GM21367 (cell line): ENCODE measurements around the gene SETBP1.

Experiments
- ATAC-seq: cut with Tn5 transposase; IDR thresholded peaks from one replicate; pipeline ENCODE4 v1.9.1; 2021; ENCODE audit not compliant: unreplicated experiment

The SETBP1 gene

GRCh38 chr18:45055811-45056210, 375.1 kb downstream of the SETBP1 start:
- no peak for ATAC-seq

- no peak for ATAC-seq
Observed at GRCh38 chr18:45056926-45057325, 376.2 kb downstream of the SETBP1 start.

- ATAC-seq, result no peak
Observed at GRCh38 chr18:45057955-45058600, 377.4 kb downstream of the SETBP1 start.

- ATAC-seq, result no peak
Observed at GRCh38 chr18:45059695-45060094, 379.0 kb downstream of the SETBP1 start.

GRCh38 chr18:45060102-45060501, 379.4 kb downstream of the SETBP1 start:
- ATAC-seq, result no peak

GRCh38 chr18:45061359-45061758, 380.7 kb downstream of the SETBP1 start:
- ATAC-seq, result no peak

- no peak for ATAC-seq
Observed at GRCh38 chr18:45063246-45064038, 382.8 kb downstream of the SETBP1 start.

- no peak for ATAC-seq
Observed at GRCh38 chr18:45066210-45066609, 385.5 kb downstream of the SETBP1 start.

- no peak for ATAC-seq
Observed at GRCh38 chr18:45066886-45067285, 386.2 kb downstream of the SETBP1 start.

GRCh38 chr18:45068400-45069094, 387.9 kb downstream of the SETBP1 start:
- no peak for ATAC-seq

- ATAC-seq, result no peak
Observed at GRCh38 chr18:45069546-45069945, 388.9 kb downstream of the SETBP1 start.

- no peak for ATAC-seq
Observed at GRCh38 chr18:45071956-45072355, 391.3 kb downstream of the SETBP1 start.

- ATAC-seq, result no peak
Observed at GRCh38 chr18:45073556-45073955, 392.9 kb downstream of the SETBP1 start.

GRCh38 chr18:45081566-45082181, 401.0 kb downstream of the SETBP1 start:
- ATAC-seq, result no peak

- no peak for ATAC-seq
Observed at GRCh38 chr18:45083226-45083855, 402.7 kb downstream of the SETBP1 start.

- ATAC-seq, result no peak
Observed at GRCh38 chr18:45084206-45084605, 403.5 kb downstream of the SETBP1 start.

GRCh38 chr18:45085916-45086624, 405.4 kb downstream of the SETBP1 start:
- no peak for ATAC-seq

- ATAC-seq, result no peak
Observed at GRCh38 chr18:45086777-45087176, 406.1 kb downstream of the SETBP1 start.

- no peak for ATAC-seq
Observed at GRCh38 chr18:45090526-45091140, 409.9 kb downstream of the SETBP1 start.
